ENCODE data around the gene LITAF.
A peak's percentile ranks its signal among the peaks of the same experiment; 100 is the strongest.
"Not testable (repeated sequence)": the region's sequence is repeated elsewhere in the genome, so short reads cannot be mapped to it uniquely, and the experiment has no call there.

LITAF gene

DNA sequence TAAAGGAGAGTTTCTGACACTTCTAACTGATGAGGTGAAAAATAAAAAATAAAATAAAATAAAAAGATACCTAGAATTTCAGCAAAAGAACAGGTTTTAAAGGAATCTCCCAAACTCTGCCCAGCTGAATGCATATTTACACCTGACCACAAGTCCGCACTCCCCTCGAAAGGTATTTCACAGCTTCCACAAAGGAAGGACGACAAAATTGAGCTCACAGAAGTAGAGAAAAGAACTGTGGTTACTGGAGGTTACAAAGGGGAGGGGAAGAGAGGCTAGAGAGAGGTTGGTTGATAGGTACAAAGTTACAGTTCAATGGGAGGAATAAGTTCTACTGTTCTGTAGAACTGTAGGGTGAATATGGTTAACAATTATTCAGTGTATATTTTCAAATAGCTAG is 5.0 kb downstream of the LITAF start:
- Histone ChIP-seq H3K9ac (ENCODE audit: insufficient read length, low read depth) (no peak overlapping the region), H3K9me3 (ENCODE audit: insufficient read depth, low read length) (peaks cover 12% of the 10 kb centered on the region; the same call in 1 of the 2 replicates), H3K4me1 (ENCODE audit: insufficient read depth, insufficient read length) (peaks cover 8% of the 10 kb centered on the region), H3K4me3 (ENCODE audit: insufficient read length, low read depth) (no peak overlapping the region), H3K27me3 (ENCODE audit: insufficient read depth, insufficient read length) (no peaks in the 10 kb centered on the region), H3K36me3 (ENCODE audit: insufficient read depth, insufficient read length, low read length) (peaks cover 18% of the 10 kb centered on the region)
- no peak for TF ChIP-seq SUZ12 (IDR thresholded peaks at IDR 0.05; ENCODE audit: extremely low read depth, insufficient read depth, insufficient read length)
- no peak for DNase-seq (ENCODE audit: low read depth, low spot score)

DNA sequence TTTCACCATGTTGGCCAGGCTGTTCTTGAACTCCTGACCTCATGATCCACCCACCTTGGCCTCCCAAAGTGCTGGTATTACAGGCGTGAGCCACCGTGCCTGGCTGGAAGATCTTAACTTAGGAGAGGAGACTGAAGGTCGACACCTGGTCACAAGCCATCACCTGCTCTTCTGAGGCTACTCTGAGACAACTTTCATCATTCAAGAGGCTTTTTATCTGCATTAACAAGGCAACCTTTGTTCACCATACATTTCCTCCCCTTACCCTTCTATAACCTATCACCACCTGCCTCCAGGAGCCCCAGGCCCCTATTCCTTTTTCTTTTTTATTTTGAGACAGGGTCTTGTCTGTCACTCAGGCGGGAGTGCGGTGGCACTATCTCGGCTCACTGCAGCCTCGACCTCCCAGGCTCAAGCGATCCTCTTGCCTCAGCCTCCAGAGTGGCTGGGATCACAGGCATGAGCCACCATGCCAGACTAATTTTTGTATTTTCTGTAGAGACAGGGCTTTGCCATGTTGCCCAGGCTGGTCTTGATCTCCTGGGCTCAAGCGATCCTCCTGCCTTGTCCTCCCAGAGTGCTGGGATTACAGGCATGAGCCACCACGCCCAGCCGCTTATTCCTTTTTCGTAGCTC is 6.2 kb downstream of the LITAF start:
- DNase-seq (ENCODE audit: low read depth, low spot score): no peak
- TF ChIP-seq SUZ12 (IDR thresholded peaks at IDR 0.05; ENCODE audit: extremely low read depth, insufficient read depth, insufficient read length) (no peak), ZNF274 (IDR thresholded peaks at IDR 0.05; ENCODE audit: low read depth, low read length) (no peak), YY1 (IDR thresholded peaks at IDR 0.05; ENCODE audit: insufficient read depth, insufficient read length) (no peak)
- no peak overlapping the region for H3K9ac ChIP-seq (ENCODE audit: insufficient read length, low read depth)
- H3K4me1 ChIP-seq (ENCODE audit: insufficient read depth, insufficient read length): peaks cover 5% of the 10 kb centered on the region
- peaks cover 12% of the 10 kb centered on the region; the same call in 1 of the 2 replicates for H3K9me3 ChIP-seq (ENCODE audit: insufficient read depth, low read length)
- H3K27me3 ChIP-seq (ENCODE audit: insufficient read depth, insufficient read length): no peaks in the 10 kb centered on the region
- no peak overlapping the region for H3K4me3 ChIP-seq (ENCODE audit: insufficient read length, low read depth)
- H3K36me3 ChIP-seq (ENCODE audit: insufficient read depth, insufficient read length, low read length): peaks cover 17% of the 10 kb centered on the region

DNA sequence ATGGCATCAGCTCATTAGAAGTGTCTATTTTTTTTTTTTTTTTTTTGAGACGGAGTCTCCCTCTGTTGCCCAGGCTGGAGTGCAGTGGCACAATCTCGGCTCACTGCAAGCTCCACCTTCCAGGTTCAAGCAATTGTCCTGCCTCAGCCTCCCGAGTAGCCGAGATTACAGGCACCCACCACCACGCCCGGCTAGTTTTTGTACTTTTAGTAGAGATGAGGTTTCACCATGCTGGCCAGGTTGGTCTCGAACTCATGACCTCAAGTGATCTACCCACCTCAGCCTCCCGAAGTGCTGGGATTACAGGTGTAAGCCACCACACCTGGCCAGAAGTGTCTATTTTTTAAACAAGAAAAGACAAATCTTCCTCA is 9.4 kb downstream of the LITAF start:
- H3K9me3 ChIP-seq (ENCODE audit: insufficient read depth, low read length); H3K27me3 ChIP-seq (ENCODE audit: insufficient read depth, insufficient read length); DNase-seq (ENCODE audit: low read depth, low spot score); H3K4me3 ChIP-seq (ENCODE audit: insufficient read length, low read depth); H3K4me1 ChIP-seq (ENCODE audit: insufficient read depth, insufficient read length); H3K9ac ChIP-seq (ENCODE audit: insufficient read length, low read depth): not testable (repeated sequence)
- peaks cover 11% of the 10 kb centered on the region for H3K36me3 ChIP-seq (ENCODE audit: insufficient read depth, insufficient read length, low read length)

DNA sequence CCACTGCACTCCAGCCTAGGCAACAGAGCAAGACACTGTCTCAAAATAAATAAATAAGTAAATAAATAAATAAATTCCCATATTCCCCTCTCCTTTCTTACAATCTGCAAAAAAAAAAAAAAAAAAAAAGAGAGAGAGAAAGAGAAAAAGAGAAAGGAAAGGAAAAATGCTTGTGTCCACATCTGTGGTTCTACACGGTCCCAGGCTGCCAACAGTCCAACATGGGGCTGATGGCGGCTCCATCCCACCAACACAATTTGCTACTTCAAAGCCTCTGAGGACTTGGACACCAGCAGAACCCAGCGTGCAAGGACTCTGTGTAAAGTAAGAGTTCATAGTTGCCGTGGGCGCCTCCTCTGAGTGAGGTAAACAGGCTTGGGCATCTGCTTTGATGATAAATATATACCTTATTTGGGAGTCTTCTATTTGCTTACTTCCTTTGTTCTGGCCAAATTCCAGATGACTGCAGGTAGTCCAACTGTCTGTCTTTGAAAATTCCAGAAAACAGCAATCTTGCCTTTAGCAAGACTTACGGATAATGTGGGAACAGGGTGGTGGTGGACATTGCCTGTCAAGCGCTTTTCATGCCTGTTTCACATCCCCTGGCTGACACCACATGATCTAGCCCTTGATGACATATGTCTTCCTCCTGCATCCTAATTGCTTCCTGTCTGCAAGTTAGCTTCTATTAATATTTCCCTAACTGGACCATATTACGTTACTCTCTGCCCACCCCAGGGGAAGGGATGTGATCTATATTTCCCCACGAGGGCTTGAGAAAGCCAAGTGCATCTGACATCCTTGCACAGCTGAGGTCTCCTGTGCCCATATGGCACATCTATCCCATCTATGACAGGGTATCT is 10.1 kb downstream of the LITAF start:
- no peak overlapping the region for H3K4me3 ChIP-seq (ENCODE audit: insufficient read length, low read depth)
- no peak overlapping the region for H3K9ac ChIP-seq (ENCODE audit: insufficient read length, low read depth)
- peaks cover 4% of the 10 kb centered on the region for H3K4me1 ChIP-seq (ENCODE audit: insufficient read depth, insufficient read length)
- no peaks in the 10 kb centered on the region for H3K9me3 ChIP-seq (ENCODE audit: insufficient read depth, low read length)
- no peak for TF ChIP-seq SUZ12 (IDR thresholded peaks at IDR 0.05; ENCODE audit: extremely low read depth, insufficient read depth, insufficient read length)
- no peak for TF ChIP-seq ZNF274 (IDR thresholded peaks at IDR 0.05; ENCODE audit: low read depth, low read length)
- TF ChIP-seq YY1 (IDR thresholded peaks at IDR 0.05; ENCODE audit: insufficient read depth, insufficient read length): no peak
- H3K27me3 ChIP-seq (ENCODE audit: insufficient read depth, insufficient read length): no peaks in the 10 kb centered on the region
- DNase-seq (ENCODE audit: low read depth, low spot score): no peak
- H3K36me3 ChIP-seq (ENCODE audit: insufficient read depth, insufficient read length, low read length): peaks cover 11% of the 10 kb centered on the region

DNA sequence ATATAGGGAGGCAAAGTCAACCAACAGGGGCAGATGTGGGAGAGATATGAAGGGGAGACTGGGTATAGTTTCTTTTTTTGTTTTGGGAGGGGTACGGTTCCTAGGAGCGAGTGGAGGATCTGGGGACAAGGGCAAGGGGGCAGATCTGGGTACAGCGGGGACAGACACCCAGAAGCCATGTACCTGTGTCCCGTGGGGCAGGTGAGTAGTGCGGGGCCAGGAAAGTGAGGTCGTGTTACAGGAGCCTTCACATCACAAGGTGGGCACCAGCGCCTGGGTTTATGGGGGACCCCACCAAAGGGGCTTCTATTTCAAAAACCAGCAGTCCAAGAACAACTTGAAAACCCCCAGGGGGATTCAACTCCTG is 11.5 kb downstream of the LITAF start:
- Histone ChIP-seq H3K9ac (ENCODE audit: insufficient read length, low read depth) (no peak overlapping the region), H3K36me3 (ENCODE audit: insufficient read depth, insufficient read length, low read length) (peaks cover 14% of the 10 kb centered on the region), H3K4me1 (ENCODE audit: insufficient read depth, insufficient read length) (peaks cover 7% of the 10 kb centered on the region), H3K4me3 (ENCODE audit: insufficient read length, low read depth) (no peak overlapping the region), H3K27me3 (ENCODE audit: insufficient read depth, insufficient read length) (no peaks in the 10 kb centered on the region), H3K9me3 (ENCODE audit: insufficient read depth, low read length) (no peaks in the 10 kb centered on the region)
- no peak for DNase-seq (ENCODE audit: low read depth, low spot score)
- TF ChIP-seq SUZ12 (IDR thresholded peaks at IDR 0.05; ENCODE audit: extremely low read depth, insufficient read depth, insufficient read length) (no peak), YY1 (IDR thresholded peaks at IDR 0.05; ENCODE audit: insufficient read depth, insufficient read length) (no peak), ZNF274 (IDR thresholded peaks at IDR 0.05; ENCODE audit: low read depth, low read length) (no peak)

DNA sequence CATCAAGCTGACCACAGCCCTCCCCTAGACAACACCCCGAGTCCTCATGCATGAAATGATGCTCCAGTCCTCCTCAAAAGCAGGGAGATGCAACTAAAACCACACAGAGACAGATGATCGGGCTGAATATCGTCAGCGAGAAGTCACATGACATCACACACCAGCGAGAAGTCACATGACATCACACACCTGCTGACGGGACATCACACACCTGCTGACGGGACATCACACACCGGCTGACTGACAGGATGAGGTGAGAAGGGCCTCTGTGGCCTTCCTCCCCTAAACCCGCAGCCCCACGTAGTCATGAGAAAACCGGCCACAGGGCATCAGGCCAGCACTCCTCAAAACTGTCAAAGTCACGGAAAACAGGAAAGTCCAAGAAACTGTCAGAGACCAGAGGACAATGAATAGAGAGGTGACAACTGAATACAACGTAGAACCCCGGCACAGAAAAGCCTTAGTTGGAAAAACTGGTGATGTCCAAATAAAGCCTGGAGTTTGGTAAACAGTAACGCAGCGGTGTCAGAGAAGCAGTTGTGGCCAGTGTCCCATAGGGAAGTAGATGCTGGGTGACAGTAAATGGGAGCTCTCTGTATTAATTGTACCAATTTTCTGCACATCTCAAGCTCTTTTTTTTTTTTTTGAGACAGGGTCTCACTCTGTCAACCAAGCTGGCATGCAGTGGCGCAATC is 14.3 kb downstream of the LITAF start:
- Histone ChIP-seq H3K9me3 (ENCODE audit: insufficient read depth, low read length) (no peaks in the 10 kb centered on the region), H3K4me1 (ENCODE audit: insufficient read depth, insufficient read length) (peaks cover 7% of the 10 kb centered on the region), H3K9ac (ENCODE audit: insufficient read length, low read depth) (peak overlapping the region; percentile 12), H3K27me3 (ENCODE audit: insufficient read depth, insufficient read length) (no peaks in the 10 kb centered on the region), H3K4me3 (ENCODE audit: insufficient read length, low read depth) (no peak overlapping the region), H3K36me3 (ENCODE audit: insufficient read depth, insufficient read length, low read length) (peaks cover 15% of the 10 kb centered on the region)
- no peak for DNase-seq (ENCODE audit: low read depth, low spot score)
- TF ChIP-seq ZNF274 (IDR thresholded peaks at IDR 0.05; ENCODE audit: low read depth, low read length) (no peak), SUZ12 (IDR thresholded peaks at IDR 0.05; ENCODE audit: extremely low read depth, insufficient read depth, insufficient read length) (no peak), YY1 (IDR thresholded peaks at IDR 0.05; ENCODE audit: insufficient read depth, insufficient read length) (no peak)

DNA sequence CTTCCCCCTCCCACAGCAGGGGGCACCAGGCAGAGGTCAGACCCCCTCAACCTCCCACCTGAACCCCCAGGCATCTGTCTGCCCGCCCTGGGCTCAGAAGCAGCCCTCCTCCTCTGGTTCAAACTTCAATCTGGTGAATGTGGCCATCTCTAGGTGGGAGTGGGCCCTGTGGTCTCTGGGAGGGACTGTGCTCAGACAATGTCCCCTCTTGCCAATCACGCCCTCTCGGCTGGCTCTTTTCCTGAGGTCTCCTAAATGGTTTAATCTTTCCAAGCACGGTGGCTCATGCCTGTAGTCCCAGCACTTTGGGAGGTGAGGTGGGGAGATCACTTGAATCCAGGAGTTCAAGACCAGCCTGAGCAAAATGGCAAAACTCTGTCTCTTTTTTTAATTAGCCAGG is 15.2 kb downstream of the LITAF start:
- TF ChIP-seq YY1 (IDR thresholded peaks at IDR 0.05; ENCODE audit: insufficient read depth, insufficient read length): no peak
- TF ChIP-seq SUZ12 (IDR thresholded peaks at IDR 0.05; ENCODE audit: extremely low read depth, insufficient read depth, insufficient read length): no peak
- TF ChIP-seq ZNF274 (IDR thresholded peaks at IDR 0.05; ENCODE audit: low read depth, low read length): no peak
- H3K36me3 ChIP-seq (ENCODE audit: insufficient read depth, insufficient read length, low read length): peaks cover 15% of the 10 kb centered on the region
- no peaks in the 10 kb centered on the region for H3K9me3 ChIP-seq (ENCODE audit: insufficient read depth, low read length)
- peaks cover 7% of the 10 kb centered on the region for H3K4me1 ChIP-seq (ENCODE audit: insufficient read depth, insufficient read length)
- H3K9ac ChIP-seq (ENCODE audit: insufficient read length, low read depth): peak overlapping the region; percentile 36
- no peak for DNase-seq (ENCODE audit: low read depth, low spot score)
- no peak overlapping the region for H3K4me3 ChIP-seq (ENCODE audit: insufficient read length, low read depth)
- H3K27me3 ChIP-seq (ENCODE audit: insufficient read depth, insufficient read length): no peaks in the 10 kb centered on the region
